Measurements from ENCODE around the gene ZNF417.
"Not testable (repeated sequence)": the region's sequence is repeated elsewhere in the genome, so short reads cannot be mapped to it uniquely, and the experiment has no call there.

Gene ZNF417

DNA sequence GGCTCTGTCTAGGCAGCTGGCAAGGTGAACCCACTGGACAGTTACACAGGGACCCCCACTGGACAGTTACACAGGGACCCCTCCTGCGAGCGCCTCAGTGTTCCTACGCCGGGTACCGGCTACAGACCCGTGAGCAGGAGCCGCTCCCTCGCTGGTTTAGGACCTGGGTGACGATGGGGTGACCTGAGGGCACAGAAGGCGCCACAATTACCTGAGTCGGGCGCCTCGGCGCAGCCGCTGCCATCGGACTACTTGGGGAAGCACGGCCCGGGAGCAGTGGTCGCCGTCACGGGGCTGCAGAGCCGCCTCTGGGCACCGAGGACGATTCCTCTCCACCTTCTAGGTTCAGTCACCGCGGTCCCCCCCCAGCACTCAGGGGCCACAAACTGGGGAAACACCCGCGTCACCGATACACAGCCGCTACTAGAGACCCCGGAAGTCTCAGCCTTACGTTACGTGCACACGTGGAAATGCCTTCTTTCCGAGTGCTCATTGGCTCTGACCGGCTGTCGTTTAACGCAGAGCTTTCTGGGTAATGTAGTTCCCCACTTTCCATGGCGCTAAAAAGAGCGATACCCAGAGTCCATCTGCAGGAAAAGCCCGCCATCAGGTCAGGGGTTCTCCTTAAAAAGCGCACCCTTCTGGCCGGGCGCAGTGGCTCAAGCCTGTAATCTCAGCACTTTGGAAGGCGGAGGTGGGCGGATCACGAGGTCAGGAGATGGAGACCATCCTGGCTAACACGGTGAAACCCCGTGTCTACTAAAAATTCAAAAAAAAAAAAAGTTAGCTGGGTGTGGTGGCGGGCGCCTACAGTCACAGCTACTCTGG is at the start of gene ZNF417:
TSS of gene ZNF417 (minus strand) at position 425 of the 828 bp plus-strand sequence. CDS start at position 244, 181 bp downstream.
- peak; percentile 91 for DNase-seq (ENCODE audit: low spot score)
- not testable (repeated sequence) for FAIRE-seq

DNA sequence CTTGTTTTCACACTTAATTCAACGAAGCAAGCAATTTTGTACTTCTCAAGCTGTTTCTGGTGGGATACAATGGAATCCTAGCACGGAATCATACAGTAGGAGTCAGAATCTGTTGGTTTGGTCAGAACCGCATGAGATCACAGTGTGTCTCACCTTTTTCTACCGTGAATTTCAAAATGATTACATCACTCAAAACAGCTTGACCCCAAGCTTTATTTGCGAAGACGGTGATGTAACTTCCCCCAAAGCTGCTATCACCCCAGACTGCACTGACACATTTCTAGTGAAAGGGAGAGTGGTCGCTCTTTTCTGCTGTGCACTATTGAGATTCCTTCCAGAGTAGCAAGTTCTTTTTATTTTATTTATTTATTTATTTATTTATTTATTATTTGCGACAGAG is 48.4 kb upstream of the ZNF417 start:
- DNase-seq (ENCODE audit: low spot score) (no peak), FAIRE-seq (no peak)

GRCh38 chr19:57961785-57962184 is 45.4 kb upstream of the ZNF417 start:
- FAIRE-seq, result no peak

GRCh38 chr19:57954996-57955395 is 38.6 kb upstream of the ZNF417 start:
- DNase-seq (ENCODE audit: low spot score) (no peak), FAIRE-seq (no peak)

More at GRCh38 chr19:57961785-57962184, 45.4 kb upstream of the ZNF417 start:
- no peak for DNase-seq (ENCODE audit: low spot score)

DNA sequence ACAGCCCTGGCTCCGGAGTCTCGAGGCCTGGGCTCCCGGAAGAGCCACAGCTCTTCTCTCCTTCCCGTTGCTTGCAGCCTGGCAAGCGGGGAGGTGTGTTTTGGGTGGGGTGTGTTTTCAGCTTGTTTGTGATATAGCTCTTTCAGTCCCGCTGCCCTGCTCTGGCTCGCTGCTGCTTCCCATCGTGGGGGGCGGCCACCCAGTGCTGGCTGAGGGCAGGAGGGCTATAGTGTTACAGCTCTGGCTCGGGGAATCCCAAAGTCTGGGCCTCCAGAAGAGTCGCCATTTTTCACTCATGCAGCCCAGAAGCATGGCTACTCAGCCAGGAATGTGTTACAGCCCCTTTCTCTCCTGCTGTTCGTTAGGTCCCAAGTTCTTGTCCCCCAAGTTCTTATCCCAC is 33.3 kb upstream of the ZNF417 start:
- FAIRE-seq (no peak), DNase-seq (ENCODE audit: low spot score) (no peak)

- no peak for FAIRE-seq
Measured at GRCh38 chr19:57949296-57949695, 32.9 kb upstream of the ZNF417 start.

GRCh38 chr19:57947419-57948134 is 31.2 kb upstream of the ZNF417 start, which contains the start of gene ZNF256:
Gene ZNF256 (minus strand): TSS chr19:57947706. CDS start chr19:57947474, 232 bp downstream.
- no peak for FAIRE-seq
- peak; percentile 96 for DNase-seq (ENCODE audit: low spot score)

More at GRCh38 chr19:57949296-57949695, 32.9 kb upstream of the ZNF417 start:
- DNase-seq (ENCODE audit: low spot score), result no peak

GRCh38 chr19:57947088-57947418 is 30.7 kb upstream of the ZNF417 start:
- no peak for DNase-seq (ENCODE audit: low spot score)
- no peak for FAIRE-seq

DNA sequence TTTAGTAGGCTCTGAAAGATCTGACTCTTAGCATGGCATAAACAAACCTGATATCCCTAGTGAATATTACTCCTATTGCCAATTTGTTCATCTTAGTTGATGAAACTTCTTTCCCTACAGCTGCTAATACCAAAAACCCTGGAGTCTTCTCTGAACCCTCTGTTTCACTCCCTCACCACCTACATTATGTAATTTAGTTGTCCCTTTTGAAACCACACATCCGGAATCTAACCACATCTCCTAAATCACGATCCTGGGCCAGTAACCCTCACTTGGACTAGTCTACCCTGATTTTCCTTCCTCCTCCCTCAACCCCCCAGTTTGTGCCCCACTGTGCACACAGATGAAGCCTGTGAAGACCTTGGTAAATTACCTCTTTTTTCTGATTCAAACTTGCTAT is 29.9 kb upstream of the ZNF417 start:
- no peak for FAIRE-seq
- no peak for DNase-seq (ENCODE audit: low spot score)

GRCh38 chr19:57941593-57941992 is 25.2 kb upstream of the ZNF417 start:
- no peak for FAIRE-seq
- DNase-seq (ENCODE audit: low spot score), result no peak

DNA sequence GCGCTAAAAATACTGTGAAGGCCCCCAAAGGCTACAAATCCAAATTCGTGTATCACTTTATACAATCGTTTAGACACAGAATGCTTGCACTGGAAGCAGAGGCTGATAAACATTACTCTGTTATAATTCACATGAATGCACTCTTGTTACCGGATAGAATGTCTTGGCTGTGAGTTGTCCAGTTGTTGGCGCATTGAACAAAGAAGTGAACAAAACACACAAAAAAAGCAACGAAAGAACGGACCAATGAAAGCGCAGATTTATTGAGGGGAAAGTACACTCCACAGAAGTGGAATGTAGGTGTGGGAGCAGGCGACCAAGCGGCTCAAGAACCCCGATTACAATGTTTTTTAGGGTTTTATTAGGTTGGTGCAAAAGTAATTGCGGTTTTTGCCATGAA is 19.3 kb upstream of the ZNF417 start:
- no peak for DNase-seq (ENCODE audit: low spot score)
- no peak for FAIRE-seq

- no peak for DNase-seq (ENCODE audit: low spot score)
Measured at GRCh38 chr19:57934820-57935665, 18.7 kb upstream of the ZNF417 start, which contains the start of gene ZNF418. Gene ZNF418 (minus strand): TSS chr19:57935402. CDS start chr19:57933822, 1,580 bp downstream.

GRCh38 chr19:57927587-57927986 is 11.2 kb upstream of the ZNF417 start:
- FAIRE-seq (no peak), DNase-seq (ENCODE audit: low spot score) (no peak)

More at GRCh38 chr19:57934820-57935665, 18.7 kb upstream of the ZNF417 start, which contains the start of gene ZNF418:
- no peak for FAIRE-seq

GRCh38 chr19:57914531-57914930 is 1.9 kb downstream of the ZNF417 start:
- no peak for FAIRE-seq
- DNase-seq (ENCODE audit: low spot score), result no peak

DNA sequence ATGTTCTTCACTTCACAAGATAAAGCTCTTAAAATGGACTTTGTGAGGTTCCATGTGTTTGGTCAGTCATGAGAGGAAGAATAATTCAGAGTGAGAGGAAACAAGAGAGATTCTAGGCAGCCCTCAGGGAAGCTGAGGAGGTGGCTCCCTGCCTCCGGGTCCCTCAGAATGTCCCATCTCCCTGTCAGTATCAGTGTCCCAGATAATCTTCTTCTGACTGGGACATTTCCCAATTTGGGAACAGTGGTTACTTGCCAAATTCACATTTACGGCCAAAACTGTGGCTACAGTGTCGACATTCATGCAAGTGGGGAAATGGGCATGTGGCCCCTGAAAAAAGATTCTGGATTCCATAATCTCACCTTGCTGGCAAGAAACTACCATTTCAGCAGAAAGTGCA is 9.0 kb downstream of the ZNF417 start:
- DNase-seq (ENCODE audit: low spot score) (no peak), FAIRE-seq (no peak)

DNA sequence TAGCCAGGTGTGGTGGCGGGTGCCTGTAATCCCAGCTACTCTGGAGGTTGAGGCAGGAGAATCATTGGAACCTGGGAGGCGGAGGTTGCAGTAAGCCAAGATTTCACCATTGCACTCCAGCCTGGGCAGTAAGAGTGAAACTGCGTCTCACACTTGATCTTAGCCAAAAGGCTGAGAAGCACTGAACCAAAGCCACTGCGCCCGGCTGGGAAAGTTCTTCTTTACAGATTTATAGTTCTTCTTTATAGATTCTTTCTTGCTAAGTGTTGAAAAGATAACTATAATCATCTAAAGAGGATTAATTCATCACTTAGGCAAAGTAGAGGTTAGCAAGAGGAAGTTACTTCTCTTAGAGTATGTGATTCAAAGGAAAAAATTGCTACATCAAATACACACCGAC is 11.1 kb downstream of the ZNF417 start:
- FAIRE-seq (no peak), DNase-seq (ENCODE audit: low spot score) (no peak)

- DNase-seq (ENCODE audit: low spot score), result no peak
- no peak for FAIRE-seq
Measured at GRCh38 chr19:57903618-57904184, 12.7 kb downstream of the ZNF417 start.

- no peak for FAIRE-seq
Measured at GRCh38 chr19:57900311-57900710, 16.1 kb downstream of the ZNF417 start.

DNA sequence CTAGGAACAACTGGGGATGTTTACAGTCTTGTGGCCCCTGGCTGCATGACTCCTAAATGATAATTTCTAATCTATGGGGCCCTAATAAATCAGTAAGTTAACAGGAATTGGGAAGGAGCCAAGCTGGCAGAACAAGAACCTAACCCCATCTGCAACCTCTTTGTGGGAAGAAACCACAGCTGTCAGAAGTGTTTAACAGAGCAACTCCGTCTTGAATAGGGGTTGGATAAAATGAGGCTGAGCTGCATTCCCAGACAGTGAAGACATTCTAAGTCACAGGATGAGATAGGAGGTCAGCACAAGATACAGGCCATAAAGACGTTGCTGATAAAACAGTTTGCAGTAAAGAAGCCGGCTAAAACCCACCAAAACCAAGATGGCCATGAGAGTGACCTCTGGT is 25.7 kb downstream of the ZNF417 start:
- not testable (repeated sequence) for FAIRE-seq
- DNase-seq (ENCODE audit: low spot score), result peak; percentile 44

More at GRCh38 chr19:57900311-57900710, 16.1 kb downstream of the ZNF417 start:
- no peak for DNase-seq (ENCODE audit: low spot score)

DNA sequence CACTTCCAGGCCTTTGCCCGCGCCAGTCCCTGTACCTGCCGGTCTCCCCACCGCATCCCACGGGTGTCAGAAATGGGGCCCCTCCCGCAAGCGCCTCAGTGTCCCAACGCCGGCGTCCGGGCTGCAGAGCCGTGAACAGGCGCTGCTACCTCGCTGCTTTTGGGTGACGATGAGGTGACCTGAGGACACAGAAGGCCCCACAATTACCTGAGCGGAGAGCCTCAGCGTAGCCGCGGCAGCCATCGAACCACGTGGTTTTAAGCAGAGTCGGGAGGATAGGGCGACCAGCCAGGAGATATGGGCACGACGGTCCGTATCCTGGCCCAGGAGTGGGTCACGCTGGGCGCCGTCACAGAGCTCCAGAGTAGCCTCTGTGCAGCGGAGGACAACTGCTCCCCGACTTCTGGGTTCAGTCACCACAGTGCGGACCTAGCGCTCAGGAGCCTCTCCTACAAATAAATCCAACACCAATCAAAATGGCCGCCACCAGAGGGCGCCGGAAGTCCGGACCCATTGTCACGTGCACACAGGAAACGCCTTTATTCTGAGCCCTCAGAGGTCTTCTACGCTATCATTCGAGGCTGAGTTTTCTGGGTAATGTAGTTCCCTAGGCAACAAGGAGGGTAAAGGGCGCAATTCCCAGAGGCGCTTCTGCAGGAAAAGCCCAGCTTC is 27.7 kb downstream of the ZNF417 start, which contains the start of gene ZNF814:
TSS of gene ZNF814 (minus strand) at position 478 of the 672 bp plus-strand sequence. CDS start at position 243, 235 bp downstream.
- DNase-seq (ENCODE audit: low spot score), result peak; percentile 44
- FAIRE-seq, result no peak
